H1 (cell line): Measurements from ENCODE around the gene CCDC148. TPM values are rescaled to one million over a fixed set of nuclear protein-coding genes. Genes with fewer than 3 reads are reported as not detected.

Experiments
- ATF3 ChIP-seq: IDR thresholded peaks from 2 replicates; pipeline ENCODE4 v1.6.1; 2011; ENCODE audit warnings: low read depth, mild to moderate bottlenecking, low read length; ENCODE audit not compliant: insufficient read depth
- JUND ChIP-seq: IDR thresholded peaks from 2 replicates; pipeline ENCODE4 v1.6.1; 2011; ENCODE audit warnings: mild to moderate bottlenecking, improper control_type of control experiment, low read length
- KDM1A ChIP-seq: fragments of 200-600, 300-600 bp; sonication (generic); IDR thresholded peaks from 2 replicates; pipeline ENCODE4 v1.7.1; 2016; ENCODE audit warnings: mild to moderate bottlenecking, low read length, borderline replicate concordance
- polyA plus RNA-seq, 7 experiments: library from polyadenylated mRNA; depleted of rRNA in 3 of 7; stranded (reverse) in 5 of 7; unstranded in 2 of 7; fragments of >200 nt in 5 of 7; fragments of 200-250 nt in 2 of 7; gene quantifications; 1 replicate in 5 of 7; 2 replicates in 1 of 7; 4 replicates in 1 of 7; pipeline versions ENCODE4 v1.2.1 to v1.2.3, GENCODE V29; 2011 to 2013; ENCODE audit warnings: missing spikeins in 2 of 7, mixed read lengths in 2 of 7
- total RNA-seq: library from RNA; stranded (reverse); fragmentation: NEBNext Ultra II Directional; extraction: Animal tissue kit (Norgen Biotek cat#: 25700); gene quantifications from 2 replicates; pipeline ENCODE4 v1.2.1, GENCODE V29; 2021

The CCDC148 gene
- total and polyA plus RNA-seq, 2 of the 8 experiments (the other 6 are each of a cell fraction or from before 2014, with no cell fraction given), result 0.45 to 1.3 TPM

- TF ChIP-seq ATF3 (no peak), KDM1A (no peak), JUND (no peak)
Observed at GRCh38 chr2:158498043-158498748, 41.6 kb upstream of the CCDC148 start (continued).
